ENCODE data around the gene SLC12A9.
A peak's percentile ranks its signal among the peaks of the same experiment; 100 is the strongest.

The SLC12A9 gene

DNA sequence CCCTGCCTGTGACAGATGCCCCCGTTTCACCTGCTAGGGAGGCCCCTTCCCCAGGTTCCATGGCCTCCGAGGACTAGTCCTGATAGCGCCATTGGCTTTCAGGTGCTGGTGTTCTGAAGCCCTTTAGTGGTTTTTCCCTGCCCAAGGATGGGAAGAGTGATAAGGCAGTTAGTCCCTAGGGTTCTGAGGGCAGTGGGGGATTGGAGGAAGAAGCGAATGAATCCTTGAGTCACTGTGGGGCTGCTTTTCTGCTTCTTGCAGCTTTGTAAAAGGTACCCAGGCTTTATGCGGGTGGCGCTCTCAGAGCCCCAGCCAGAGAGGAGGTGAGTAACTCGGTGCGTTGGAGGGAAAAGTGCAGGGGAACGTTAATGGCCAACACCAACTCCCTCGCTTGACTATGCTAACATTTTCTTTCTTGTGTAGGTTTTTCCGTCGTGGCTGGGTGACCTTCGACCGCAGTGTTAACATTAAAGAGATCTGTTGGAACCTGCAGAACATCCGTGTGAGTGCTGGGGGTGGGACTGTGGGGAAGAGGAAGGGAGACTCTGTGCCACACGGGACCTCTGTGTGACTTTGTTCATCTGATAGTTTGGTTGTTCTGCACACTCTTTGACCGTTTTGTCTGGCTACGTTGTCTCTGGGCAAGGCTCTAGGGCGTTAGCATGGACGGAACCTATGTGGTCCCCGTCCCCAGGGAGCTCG, 33.1 kb downstream of the SLC12A9 start:
- DNase-seq: no peak

DNA sequence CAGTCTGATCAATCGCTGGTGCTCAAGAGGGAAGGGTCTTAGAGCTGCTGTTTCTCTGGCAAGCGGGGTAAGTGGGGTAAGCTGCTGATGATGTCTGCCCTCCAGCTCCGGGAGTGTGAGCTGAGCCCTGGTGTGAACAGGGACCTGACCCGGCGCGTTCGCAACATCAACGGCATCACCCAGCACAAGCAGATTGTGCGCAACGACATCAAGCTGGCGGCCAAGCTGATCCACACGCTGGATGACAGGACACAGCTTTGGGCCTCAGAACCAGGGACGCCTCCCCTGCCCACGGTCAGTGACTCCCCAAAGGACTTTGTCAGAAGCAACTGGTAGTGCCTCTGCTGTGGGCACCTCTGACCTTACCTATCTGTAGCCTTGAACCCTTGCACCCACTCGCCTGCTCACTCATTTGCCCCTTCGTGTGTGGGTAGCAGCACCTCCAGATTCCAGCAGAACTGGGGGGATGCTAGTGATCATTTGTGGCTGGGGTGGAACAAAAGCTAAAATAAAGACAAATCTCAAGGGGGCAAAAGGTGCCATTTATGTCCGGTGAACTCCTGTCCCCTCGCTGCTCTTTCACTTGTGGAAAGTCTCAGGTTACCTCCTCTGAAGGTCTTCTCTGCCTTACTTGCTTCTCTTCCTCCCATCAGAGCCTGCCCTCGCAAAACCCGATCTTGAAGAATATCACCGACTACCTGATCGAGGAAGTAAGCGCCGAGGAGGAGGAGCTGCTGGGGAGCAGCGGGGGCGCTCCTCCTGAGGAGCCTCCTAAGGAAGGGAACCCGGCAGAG, 33.8 kb downstream of the SLC12A9 start:
- DNase-seq: no peak

DNA sequence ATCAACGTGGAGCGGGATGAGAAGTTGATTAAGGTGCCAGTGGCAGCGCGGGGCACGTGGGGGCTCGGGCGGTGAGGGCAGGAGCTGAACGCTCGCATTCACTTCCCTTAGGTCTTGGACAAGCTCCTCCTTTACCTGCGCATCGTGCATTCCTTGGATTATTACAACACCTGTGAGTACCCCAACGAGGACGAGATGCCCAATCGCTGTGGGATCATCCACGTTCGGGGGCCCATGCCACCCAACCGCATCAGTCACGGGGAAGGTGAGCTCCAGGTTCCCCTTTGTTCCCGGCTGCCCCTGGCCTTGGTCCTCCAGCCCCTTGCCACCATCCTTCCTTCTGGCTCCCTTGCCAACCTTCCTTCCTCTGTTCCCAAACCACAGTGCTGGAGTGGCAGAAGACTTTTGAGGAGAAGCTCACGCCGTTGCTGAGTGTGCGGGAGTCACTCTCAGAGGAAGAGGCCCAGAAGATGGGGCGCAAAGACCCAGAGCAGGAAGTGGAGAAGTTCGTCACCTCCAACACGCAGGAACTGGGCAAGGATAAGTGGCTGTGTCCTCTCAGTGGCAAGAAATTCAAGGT, 34.5 kb downstream of the SLC12A9 start:
- DNase-seq: no peak

DNA sequence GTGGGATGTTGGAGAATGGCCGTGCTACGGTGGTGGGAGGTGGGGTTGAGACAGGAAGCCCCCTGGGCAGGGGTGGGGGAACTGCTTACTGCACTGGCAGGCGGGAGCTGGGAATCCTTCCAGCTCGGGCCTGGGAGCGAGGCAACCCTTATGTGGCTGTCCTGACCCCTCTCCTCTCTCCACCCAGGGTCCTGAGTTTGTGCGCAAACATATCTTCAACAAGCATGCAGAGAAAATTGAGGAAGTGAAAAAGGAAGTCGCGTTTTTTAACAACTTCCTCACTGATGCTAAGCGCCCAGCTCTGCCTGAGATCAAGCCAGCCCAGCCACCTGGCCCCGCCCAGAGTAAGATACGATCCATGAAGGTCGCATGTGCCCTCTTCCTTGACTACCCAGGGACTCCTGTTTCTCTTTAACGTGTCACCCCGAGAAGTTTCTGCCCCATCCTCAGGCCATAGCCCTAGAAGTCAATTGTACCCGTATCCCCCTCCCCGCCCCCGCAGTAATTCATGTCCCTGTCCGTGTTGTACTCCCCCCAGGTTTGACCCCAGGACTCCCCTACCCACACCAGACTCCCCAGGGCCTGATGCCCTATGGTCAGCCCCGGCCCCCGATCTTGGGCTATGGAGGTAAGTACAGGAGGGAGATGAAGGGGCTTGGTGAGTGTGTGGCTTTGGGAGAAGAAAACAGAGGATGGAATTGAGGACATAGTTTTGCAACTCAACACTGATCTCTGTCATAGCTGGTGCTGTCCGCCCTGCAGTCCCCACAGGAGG, 35.2 kb downstream of the SLC12A9 start:
- DNase-seq: peak; percentile 79

DNA sequence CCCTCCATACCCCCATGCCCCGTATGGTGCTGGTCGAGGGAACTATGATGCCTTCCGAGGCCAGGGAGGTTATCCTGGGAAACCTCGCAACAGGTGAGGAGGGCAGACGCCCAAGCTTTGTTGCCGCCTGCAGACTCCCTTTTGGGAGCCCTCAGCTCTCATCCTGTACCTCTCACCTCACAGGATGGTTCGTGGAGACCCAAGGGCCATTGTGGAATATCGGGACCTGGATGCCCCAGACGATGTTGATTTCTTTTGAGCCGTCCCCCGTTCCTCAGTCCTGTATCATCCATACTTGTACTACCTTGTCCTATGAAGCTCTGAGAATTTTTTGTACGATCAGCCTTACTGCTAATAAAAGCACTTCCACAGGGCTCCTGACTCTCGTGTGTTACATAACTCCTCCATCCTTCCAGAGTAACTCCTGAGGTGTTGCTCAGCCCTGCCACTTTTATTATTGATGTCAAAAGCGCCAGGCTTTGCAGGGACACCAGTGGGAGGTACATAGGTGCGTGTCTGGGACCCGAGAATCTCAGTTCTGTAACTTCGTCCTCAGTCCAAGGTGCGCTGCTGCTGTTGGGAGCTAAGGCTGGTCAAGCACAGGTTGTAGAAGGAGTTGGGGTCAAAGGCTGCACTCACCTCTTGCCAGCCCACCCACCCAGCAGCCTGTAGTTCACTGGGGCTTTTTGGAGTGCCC, 35.9 kb downstream of the SLC12A9 start:
- no peak for DNase-seq

DNA sequence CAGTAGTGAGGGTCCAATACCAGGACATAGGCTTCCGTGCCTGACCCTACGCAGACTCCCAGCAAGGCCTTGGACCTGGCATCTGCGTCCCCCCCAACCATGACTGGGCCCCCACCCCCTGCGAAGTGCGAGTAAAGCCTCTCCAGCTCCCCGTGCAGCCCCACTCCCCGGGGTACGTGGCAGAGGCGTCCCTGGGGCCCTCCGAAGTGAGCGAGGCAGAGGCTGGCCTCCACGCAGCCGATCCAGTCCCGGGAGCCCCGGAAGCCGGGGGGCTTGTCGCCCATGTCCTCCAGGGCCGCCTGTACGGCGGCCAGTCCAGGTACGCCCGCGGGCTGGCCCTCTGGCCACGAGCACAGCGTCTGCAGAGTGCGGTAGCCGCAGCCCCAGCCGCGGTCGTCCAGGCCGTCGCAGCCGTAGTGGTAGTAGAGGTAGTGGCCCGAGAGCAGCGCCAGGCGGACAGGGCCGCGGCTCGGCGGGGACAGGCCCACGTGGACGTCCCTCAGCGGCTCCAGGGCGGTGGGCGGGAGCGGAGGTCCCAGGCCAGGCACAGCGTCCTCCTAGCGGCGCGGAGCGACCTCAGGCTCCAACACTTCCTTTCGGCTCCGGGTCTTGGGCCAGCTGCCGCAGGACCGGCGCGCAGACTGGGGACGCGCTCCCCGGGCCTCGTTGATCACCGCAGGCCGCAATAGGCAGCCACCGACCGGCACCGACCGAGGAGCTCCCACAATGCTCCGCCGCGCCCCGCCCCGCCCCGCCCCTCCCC, 36.7 kb downstream of the SLC12A9 start, which contains the start of gene UFSP1:
Gene UFSP1, minus strand, starts transcription at position 728 of the 763 bp plus-strand sequence. Its CDS starts 444 bp downstream, at position 284.
- peak; percentile 44 for DNase-seq

DNA sequence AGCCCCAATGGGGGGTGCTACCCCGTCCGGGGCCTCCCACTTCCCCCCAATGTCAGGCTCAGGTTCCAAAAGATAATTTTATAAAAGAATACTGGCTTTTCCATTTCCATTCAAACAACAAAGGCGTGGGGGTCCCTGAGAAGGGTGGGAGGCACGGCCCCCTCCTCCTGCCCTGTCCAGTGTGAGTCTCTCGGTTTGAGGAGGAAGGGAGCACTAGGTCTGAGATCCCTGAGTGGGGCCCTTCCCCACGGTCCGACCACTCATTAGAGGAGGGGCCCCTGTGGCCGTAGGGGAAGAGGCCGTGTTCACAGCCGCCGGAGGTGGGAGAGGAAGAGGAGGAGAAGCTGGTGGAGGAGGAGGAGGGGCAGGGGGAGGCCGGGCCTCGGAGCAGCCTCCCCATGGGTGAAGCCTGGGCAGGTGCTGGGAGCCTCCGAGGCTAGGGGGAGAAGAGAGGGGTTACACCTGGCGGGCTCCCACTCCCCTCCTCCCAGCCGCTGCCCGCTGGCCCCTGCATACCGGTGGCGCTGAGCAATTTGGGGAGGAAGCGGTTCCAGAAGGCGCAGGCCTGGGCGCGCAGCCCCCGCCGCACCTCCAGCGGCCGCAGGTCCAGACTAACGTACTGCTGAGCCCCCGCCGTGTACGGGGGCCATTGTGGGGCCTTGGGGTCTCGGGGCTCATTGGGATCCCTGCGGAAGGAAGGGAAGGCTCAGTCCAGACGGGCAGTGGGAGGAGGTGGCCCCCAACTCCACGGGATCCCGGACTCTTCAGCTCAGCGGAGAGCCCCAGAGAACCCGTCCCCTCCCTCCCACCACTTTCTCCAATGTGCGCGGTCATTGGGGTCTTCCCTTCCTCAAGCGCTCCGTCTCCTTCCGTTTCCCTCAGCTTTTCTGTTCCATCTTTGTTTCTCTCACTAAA, 38.4 kb downstream of the SLC12A9 start:
- DNase-seq: no peak

DNA sequence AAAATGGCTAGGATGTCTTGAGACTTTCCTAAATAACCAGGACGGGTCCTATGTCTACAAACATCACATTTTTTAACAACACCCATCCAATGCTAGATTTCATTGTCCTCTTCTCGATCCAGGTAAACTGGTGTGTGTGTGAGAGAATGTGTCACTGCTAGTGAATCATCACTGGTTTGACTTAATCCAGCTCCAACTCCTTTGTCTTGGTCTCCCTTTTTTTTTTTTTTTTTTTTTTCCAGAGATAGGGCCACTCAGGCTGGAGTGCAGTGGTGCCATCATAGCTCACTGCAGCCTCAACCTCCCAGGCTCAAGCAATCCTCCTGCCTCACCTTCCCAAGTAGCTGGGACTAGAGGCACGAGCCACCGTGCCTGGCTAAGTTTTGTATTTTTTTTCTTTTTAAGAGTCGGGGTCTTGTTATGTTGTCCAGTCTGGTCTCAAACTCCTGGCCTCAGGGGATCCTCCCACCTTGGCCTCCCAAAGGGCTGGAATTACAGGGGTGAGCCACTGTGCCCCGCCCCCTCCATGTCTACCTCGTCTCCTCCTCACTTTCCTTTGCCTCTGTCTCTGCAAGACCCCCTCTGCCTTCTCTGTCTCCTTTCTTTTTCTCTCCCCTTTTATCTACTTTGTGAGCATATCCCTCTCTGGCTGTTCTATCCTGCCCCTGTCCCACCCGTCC, 39.2 kb downstream of the SLC12A9 start:
- no peak for DNase-seq

DNA sequence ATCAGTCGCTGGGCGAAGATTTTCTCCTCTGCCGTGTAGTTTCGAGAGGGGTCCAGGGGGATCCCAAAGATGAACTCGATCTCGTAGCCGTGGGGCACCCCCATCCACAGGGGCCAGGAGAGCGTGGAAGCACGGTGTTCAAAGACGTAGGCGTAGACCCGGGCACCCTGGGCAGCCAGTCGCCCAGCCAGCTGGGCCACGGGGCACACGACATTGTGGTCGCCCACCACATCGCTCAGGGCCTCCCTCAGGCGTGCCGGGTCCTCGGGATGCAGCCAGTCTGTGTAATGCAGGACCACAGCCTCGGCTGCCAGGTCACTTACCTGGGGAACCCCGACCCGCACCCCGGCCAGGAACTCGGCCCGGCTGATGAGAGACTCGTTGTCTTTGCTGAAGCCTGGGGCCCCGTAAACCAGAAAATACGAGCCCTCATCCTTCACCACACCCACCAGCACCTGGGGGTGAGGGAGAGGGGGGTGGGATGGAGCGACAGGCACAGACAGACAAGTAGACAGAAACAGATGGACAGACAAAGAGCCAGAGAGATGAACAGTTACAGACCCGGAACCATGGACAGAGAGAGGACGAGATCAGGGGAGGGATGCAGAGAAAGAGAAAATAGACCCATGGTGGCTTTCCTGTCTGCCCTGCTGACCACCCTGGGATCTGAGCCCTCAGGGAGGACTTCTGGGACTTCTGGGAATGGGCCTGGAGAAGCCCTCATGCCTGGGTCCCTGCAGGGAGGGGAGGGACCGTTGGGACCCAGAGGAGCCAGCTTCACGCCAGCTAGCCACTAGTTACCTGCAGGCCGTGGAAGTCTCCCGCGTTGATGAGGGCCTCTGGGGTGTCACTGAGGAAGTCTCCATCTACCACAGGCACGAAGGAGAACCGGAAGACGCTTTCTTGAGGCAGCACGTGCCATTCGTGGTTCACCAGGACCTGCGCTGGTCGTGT, 40.1 kb downstream of the SLC12A9 start:
- DNase-seq: no peak

DNA sequence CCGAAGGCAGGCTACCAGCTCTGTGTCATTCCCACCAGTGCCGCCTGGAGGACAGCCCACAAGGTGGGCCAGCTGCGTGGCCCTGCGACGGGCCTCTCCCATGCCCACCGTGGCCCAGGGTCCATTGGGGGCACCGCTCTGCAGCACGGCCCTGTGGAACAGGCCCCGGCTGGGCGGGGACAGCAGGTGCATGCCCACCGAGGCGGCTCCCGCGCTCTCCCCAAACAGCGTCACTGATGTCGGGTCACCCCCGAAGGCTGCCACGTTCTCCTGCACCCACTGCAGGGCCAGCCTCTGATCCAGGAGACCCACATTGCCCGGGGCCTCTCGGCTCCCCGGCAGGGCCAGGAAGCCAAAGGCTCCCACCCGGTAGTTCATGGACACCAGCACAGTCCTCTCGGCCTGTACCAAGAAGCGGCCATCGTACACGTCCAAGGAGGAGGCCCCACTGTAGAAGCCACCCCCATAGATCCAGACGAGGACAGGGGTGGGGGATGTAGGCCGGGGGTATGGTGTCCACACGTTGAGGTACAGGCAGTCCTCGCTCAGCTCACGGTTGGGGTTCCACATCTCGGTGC, 40.9 kb downstream of the SLC12A9 start:
- no peak for DNase-seq

DNA sequence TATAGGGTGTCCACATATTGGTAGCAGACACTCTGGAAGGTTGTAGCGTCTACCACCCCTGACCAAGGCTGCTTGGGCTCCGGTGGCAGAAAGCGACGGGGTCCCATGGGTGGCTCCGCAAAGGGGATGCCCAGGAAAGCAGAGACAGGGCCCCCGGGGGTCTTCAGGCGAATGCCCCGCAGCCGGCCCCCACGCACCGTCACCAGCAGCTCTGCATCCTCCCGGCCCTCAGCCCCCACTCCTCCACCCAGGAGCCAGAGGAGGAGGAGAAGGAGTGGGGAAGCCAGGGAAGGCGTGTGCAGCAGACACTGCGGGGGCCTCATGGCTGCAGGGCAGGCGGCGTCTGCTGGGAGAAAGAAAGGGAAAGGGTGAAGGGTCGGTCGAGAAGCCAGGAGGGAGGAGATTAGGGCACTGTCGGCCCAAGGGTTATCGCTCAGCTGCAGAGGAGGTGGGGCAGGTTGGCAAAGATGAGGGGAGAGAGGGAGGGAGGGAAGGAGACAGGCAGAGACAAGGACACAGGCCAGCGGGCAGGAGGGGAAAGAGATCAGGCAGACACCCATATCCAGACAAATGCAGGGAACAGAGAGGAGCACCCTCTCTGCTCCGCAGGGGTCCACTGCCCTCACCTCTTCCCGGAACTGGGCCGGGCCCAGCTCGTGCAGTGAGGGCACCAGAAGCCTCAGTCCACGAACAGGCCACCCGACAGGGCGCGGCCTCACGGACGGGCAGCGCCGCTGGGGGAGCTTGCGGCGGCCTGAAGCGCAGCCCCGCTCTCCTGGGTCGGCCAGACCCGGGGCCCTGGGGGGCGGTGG, 41.6 kb downstream of the SLC12A9 start:
- DNase-seq: no peak

DNA sequence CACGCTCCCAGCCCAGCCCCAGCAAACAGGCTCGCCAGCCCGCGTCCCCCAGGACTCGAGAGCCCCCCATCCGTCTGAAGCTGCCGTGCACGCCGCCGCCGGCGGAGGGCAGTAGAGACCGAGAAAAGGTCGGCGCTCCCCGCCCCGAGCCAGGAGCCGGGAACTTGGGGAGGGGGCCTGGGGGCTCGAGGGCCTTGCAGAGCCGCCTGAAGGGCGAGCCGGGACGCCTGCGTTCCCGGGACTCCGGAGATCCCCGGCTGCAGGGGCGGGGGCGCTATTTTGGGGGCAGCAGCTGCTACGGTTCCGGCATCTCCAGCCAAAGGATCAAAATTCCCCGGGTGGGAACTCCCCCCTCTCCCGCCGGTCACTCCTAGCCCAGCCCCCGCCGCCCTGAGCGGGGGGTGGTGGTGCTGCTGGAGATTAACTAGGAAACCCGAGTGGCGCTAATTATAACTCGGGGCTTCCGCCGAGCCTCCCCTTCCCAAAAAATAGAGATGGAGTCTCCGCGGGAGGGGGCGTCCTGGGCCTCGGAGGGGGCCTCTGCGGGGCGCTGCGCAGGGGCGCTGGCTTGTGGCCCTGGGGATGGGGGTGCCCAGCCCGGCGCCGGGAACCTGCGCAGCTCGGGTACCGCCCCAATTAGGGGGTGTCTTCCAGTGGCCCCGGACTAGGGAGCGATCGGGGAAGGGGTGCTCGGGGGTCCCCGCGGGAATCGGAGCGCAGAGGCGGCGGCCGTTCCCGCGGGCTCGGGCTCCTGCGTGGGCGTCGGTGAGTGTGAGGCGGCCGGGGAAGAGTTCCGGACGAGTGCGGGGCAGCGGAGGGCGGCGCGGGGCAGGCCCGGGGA, 42.6 kb downstream of the SLC12A9 start:
- DNase-seq: no peak

DNA sequence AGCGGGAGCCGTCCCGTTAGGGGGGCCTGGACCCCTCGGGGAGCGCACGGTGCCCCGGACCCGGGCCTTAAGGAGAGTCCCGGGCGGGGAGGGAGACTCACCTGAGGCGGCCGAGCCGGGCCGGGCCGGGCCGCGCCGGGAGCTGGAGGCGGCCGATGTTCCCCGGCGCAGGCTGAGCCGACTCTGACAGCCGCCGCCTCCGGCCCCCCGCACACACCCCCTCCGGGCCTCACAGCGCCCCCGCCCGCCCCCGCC, 43.1 kb downstream of the SLC12A9 start, which contains the start of gene ACHE:
Gene ACHE, minus strand, starts transcription at position 188 of the 255 bp plus-strand sequence. CDS start 1,656 bp downstream, outside the sequence.
- DNase-seq: no peak

DNA sequence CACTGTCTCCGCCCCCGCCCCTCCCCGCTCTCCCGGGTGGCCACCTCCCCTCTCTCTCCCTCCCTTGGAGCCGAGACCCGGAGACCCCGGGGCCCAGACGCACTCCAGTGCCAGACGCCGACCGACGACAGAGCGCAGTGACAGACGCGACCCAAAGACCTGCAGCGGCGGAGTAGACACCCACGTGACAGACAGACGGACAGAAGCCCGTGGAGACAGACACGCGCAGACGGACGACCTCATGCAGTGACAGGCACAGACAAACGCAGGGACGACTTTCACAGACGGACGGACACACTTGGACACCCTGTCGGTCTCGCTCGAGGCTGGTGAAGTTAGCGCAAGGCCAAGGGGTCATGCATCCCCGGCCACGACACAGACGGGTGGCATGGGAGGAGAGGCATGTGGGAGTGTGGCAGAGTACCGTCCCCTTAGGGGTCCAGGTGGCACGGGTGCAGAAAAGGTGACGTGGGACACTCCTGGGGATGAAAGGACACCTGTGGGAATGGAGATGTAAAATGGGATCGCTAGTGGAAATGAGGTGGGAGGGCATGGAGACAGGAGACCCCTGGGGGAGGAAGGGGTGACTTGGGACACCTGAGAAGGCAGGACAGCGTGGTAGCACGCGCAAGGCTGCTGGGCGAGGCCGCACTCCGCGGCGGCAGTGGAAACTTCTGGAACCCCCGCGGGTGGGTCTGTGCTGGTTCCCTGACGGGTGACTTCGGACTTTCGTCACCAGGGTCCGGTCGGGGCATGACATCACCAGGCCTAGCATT, 43.6 kb downstream of the SLC12A9 start:
- DNase-seq: no peak

DNA sequence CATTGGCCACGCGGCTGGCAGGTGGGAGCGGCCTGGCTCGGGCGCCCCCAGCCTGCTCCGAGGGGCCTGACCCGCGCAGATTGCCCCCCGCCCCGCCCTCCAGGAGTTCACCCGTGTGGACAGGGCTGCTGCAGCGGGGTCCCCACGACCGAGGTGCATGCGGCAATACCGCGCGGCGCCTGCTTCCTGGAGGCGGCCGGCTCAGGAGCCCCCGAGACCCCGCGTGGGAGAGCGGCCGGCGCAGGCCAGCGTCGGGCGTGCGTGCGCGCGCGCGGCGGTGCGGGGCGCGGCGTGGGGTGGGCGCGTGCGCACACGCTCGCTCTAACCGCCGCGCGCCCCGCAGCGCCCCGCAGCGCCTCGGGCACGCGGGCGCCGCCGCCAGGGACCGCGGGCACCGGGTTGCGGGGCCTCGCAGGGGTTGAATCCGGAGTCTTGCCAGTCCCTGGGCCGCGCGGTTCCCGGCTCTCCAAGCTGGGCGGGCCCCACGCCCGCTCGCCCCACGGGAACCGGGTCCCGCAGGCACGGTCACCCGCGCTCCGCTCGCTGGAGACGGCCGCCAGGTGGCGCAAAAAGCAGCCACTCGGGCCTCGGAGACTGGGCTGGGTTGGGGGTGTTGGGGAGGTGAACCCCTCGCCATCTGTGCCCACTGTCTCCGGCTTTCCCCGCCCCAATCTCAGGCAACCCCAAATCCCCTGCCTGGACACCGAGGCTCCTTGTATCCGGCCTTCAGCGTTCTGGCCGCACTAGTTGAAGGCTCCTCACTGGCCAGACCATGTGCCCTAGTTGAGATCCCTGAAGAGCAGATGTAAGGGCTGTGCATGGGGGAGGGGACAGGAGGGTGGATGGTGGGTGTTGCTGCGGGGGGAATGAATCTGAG, 44.5 kb downstream of the SLC12A9 start:
- no peak for DNase-seq
